HUES6 (cell line): ENCODE measurements around the gene CENPT.

Source experiments
- H3K27ac ChIP-seq: 2 replicates; pipeline ENCODE4 v1.7.0; 2013; ENCODE audit warnings: low read depth, mild to moderate bottlenecking, low read length, inconsistent platforms
- H3K27me3 ChIP-seq: 2 replicates; pipeline ENCODE4 v1.6.1; 2013; ENCODE audit warnings: low read length; ENCODE audit not compliant: control insufficient read depth, insufficient read depth
- H3K36me3 ChIP-seq: 2 replicates; pipeline ENCODE4 v1.6.1; 2013; ENCODE audit warnings: low read length; ENCODE audit not compliant: control insufficient read depth, insufficient read depth
- H3K4me1 ChIP-seq: 2 replicates; pipeline ENCODE4 v1.6.1; 2013; ENCODE audit warnings: low read length; ENCODE audit not compliant: control insufficient read depth, insufficient read depth
- H3K4me3 ChIP-seq: 2 replicates; pipeline ENCODE4 v1.5.1; 2013; ENCODE audit warnings: low read depth, low read length
- H3K9ac ChIP-seq: one replicate; pipeline ENCODE4 v1.6.1; 2013; ENCODE audit warnings: mild to moderate bottlenecking, low read length
- H3K9me3 ChIP-seq: 2 replicates; pipeline ENCODE4 v1.6.1; 2013; ENCODE audit warnings: low read depth, low read length; ENCODE audit not compliant: control insufficient read depth, insufficient read depth

The CENPT gene

DNA sequence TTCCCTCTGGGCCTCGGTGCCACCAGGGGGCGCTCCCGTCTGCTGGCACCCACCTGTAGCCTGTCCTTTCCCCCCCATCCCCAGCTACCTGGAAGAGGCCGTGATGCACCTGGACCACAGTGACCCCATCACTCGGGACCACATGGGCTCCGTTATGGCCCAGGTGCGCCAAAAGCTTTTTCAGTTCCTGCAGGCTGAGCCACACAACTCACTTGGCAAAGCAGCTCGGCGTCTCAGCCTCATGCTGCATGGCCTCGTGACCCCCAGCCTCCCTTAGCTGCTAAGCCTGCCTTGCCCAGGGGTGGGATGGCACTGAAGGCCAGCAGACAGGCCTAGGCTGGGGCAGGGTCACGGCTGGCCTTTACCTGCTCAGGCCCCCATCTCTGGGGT, 36.4 kb upstream of the CENPT start:
- Histone ChIP-seq H3K4me1 (peaks cover 28% of the 10 kb centered on the region; the same call in 1 of the 2 replicates), H3K4me3 (no peak overlapping the region), H3K36me3 (peaks cover 54% of the 10 kb centered on the region), H3K27ac (no peak overlapping the region), H3K9me3 (no peaks in the 10 kb centered on the region), H3K27me3 (no peaks in the 10 kb centered on the region), H3K9ac (no peak overlapping the region)

DNA sequence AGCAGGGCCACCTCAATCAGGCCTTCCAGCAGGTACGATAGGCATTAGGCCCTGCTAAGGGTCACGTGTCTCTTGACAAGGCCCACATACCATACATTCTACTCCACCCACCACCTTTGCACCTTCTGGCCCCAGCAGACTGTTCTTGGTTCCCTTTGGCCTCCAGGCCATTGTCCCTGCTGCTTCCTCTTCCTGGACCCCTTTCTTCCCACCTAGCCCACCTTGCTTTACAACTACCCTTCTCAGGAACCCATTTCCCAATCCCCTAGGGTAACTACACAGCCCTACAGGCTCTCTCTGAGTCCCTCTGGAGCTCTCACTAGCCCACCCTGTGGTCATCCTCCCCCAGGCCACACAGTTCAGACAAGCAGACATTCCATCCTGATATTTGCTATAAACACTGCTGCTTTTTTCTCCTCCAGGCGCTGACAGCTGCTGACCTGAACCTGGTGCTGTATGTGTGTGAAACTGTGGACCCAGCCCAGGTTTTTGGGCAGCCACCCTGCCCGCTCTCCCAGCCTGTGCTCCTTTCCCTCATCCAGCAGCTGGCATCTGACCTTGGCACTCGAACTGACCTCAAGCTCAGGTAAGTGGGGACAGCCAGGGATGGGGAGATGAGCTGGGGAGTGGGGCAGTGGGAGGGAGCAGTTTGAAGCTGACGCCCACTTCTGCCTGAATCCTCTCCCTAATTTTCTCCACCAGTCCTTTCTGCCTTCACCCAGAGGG, 35.8 kb upstream of the CENPT start:
- Histone ChIP-seq H3K9me3 (no peaks in the 10 kb centered on the region), H3K9ac (no peak overlapping the region)

DNA sequence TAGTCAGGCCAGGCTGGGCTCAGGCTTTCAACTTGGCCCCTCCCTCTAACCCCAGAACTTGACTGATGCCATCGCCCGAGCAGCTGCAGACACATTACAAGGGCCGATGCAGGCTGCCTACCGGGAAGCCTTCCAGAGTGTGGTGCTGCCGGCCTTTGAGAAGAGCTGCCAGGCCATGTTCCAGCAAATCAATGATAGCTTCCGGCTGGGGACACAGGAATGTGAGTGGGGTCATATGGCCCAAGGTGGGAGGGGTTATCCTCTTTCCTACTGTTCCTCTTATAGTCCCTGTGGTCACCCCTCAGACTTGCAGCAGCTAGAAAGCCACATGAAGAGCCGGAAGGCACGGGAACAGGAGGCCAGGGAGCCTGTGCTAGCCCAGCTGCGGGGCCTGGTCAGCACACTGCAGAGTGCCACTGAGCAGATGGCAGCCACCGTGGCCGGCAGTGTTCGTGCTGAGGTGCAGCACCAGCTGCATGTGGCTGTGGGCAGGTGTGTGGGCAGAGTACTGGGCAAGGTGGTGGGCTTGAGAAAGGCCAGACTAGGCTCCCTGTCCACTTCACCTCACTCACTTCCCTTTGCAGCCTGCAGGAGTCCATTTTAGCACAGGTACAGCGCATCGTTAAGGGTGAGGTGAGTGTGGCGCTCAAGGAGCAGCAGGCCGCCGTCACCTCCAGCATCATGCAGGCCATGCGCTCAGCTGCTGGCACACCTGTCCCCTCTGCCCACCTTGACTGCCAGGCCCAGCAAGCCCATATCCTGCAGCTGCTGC, 35.1 kb upstream of the CENPT start:
- Histone ChIP-seq H3K9me3 (no peaks in the 10 kb centered on the region), H3K27me3 (no peaks in the 10 kb centered on the region), H3K27ac (no peak overlapping the region), H3K9ac (no peak overlapping the region), H3K4me1 (peaks cover 28% of the 10 kb centered on the region; the same call in 1 of the 2 replicates), H3K4me3 (no peak overlapping the region), H3K36me3 (peaks cover 67% of the 10 kb centered on the region)

More for the DNA sequence above, 35.8 kb upstream of the CENPT start:
- peaks cover 28% of the 10 kb centered on the region; the same call in 1 of the 2 replicates for H3K4me1 ChIP-seq
- H3K27ac ChIP-seq, result no peak overlapping the region
- H3K27me3 ChIP-seq, result no peaks in the 10 kb centered on the region
- no peak overlapping the region for H3K4me3 ChIP-seq
- H3K36me3 ChIP-seq, result peaks cover 59% of the 10 kb centered on the region

DNA sequence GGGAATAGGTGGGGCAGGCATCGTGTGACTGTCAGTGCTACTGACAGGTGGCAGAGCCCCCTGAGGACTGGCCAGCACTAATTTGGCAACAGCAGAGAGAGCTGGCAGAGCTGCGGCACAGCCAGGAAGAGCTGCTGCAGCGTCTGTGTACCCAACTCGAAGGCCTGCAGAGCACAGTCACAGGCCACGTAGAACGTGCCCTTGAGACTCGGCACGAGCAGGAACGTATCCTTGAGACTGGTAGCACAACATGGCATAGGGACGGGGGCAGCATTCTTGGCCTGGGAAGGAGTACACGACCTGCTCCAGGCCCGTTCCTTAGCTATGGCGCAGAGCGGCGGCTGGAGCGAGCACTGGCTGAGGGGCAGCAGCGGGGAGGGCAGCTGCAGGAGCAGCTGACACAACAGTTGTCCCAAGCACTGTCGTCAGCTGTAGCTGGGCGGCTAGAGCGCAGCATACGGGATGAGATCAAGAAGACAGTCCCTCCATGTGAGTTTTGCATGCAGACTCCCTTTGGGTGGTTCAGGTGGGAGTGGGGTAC, 34.2 kb upstream of the CENPT start:
- Histone ChIP-seq H3K27me3 (no peaks in the 10 kb centered on the region), H3K9ac (no peak overlapping the region), H3K4me3 (no peak overlapping the region), H3K4me1 (peaks cover 25% of the 10 kb centered on the region; the same call in 1 of the 2 replicates), H3K27ac (no peak overlapping the region), H3K9me3 (no peaks in the 10 kb centered on the region), H3K36me3 (peaks cover 75% of the 10 kb centered on the region)

DNA sequence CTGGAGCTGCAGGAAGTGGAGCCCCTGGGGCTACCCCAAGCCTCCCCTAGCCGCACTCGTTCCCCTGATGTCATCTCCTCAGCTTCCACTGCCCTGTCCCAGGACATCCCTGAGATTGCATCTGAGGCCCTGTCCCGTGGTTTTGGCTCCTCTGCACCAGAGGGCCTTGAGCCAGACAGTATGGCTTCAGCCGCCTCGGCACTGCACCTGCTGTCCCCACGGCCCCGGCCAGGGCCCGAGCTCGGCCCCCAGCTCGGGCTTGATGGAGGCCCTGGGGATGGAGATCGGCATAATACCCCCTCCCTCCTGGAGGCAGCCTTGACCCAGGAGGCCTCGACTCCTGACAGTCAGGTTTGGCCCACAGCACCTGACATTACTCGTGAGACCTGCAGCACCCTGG, 33.1 kb upstream of the CENPT start:
- Histone ChIP-seq H3K27me3 (no peaks in the 10 kb centered on the region), H3K4me1 (peaks cover 14% of the 10 kb centered on the region; the same call in 1 of the 2 replicates), H3K9me3 (no peaks in the 10 kb centered on the region), H3K27ac (no peak overlapping the region), H3K9ac (no peak overlapping the region), H3K36me3 (peaks cover 86% of the 10 kb centered on the region), H3K4me3 (no peak overlapping the region)

DNA sequence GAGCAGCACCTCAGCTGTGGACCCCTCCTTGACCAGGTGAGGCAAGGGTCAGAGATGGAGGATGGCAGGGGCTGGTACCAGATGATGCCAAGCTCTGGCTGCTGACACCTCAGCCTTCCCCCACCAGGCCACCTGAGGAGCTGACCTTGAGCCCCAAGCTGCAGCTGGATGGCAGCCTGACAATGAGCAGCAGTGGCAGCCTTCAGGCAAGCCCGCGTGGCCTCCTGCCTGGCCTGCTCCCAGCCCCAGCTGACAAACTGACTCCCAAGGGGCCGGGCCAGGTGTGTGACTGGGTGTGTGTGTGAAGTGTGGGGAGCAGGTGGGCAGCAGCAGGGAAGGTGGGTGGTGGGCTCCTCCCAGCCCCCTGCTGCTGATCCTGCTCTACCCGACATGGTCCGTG, 32.4 kb upstream of the CENPT start:
- no peaks in the 10 kb centered on the region for H3K9me3 ChIP-seq
- no peak overlapping the region for H3K27ac ChIP-seq
- H3K9ac ChIP-seq, result no peak overlapping the region
- H3K27me3 ChIP-seq, result no peaks in the 10 kb centered on the region
- H3K4me1 ChIP-seq, result peaks cover 9% of the 10 kb centered on the region; the same call in 1 of the 2 replicates
- H3K4me3 ChIP-seq, result no peak overlapping the region
- H3K36me3 ChIP-seq, result peaks cover 87% of the 10 kb centered on the region

DNA sequence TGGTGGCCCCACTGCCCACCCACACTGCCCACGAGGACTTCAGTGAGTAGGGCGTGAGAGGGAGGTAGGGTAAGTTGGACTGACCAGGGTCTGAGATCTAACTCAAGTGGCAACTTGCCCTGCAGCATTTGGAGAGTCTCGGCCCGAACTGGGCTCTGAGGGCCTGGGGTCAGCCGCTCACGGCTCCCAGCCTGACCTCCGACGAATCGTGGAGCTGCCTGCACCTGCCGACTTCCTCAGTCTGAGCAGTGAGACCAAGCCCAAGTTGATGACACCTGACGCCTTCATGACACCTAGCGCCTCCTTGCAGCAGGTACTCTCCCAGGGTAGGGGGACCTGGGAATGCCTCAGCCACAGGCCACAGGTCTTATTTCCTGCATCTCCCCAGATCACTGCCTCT, 32.0 kb upstream of the CENPT start:
- Histone ChIP-seq H3K9me3 (no peaks in the 10 kb centered on the region), H3K4me3 (no peak overlapping the region), H3K36me3 (peaks cover 87% of the 10 kb centered on the region), H3K9ac (no peak overlapping the region), H3K27me3 (no peaks in the 10 kb centered on the region), H3K27ac (no peak overlapping the region), H3K4me1 (peaks cover 7% of the 10 kb centered on the region; the same call in 1 of the 2 replicates)

DNA sequence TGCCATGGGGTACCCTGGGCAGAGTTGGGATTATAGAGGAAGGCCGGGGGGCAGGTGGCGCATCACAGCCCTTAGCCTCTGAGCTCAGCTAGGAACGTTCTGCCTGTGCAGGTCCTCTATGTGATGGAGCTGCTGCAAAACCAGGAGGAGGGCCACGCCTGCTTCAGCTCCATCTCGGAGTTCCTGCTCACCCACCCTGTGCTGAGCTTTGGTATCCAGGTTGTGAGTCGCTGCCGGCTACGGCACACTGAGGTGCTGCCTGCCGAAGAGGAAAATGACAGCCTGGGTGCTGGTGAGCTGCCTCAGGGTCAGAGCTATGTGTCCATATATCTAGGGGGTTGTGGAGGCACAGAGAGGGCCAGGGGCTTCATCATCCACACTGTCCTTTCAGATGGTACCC, 31.4 kb upstream of the CENPT start:
- H3K36me3 ChIP-seq, result peaks cover 85% of the 10 kb centered on the region
- H3K27me3 ChIP-seq, result no peaks in the 10 kb centered on the region
- no peak overlapping the region for H3K4me3 ChIP-seq
- H3K9me3 ChIP-seq, result no peaks in the 10 kb centered on the region
- no peak overlapping the region for H3K9ac ChIP-seq
- H3K27ac ChIP-seq, result no peak overlapping the region
- H3K4me1 ChIP-seq, result peaks cover 7% of the 10 kb centered on the region; the same call in 1 of the 2 replicates

DNA sequence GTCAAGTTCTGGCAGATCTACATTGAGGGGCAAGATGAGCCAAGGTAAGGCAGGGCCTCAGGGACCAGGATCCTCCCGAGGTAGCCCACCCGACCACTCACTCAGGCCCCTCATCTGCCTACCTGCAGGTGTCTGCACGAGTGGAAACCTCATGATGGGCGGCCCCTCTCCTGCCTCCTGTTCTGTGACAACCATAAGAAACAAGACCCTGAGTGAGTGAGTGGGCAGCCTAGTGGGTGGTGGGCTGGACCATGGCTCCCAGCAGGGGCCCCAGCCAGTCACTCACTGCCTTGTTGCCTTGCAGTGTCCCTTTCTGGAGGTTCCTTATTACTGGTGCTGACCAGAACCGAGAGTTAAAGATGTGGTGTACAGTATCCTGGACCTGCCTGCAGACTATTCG, 30.7 kb upstream of the CENPT start:
- H3K36me3 ChIP-seq, result peaks cover 80% of the 10 kb centered on the region
- H3K27ac ChIP-seq, result no peak overlapping the region
- H3K9me3 ChIP-seq, result no peaks in the 10 kb centered on the region
- no peak overlapping the region for H3K4me3 ChIP-seq
- H3K27me3 ChIP-seq, result no peaks in the 10 kb centered on the region
- H3K4me1 ChIP-seq, result peaks cover 8% of the 10 kb centered on the region; the same call in 1 of the 2 replicates
- H3K9ac ChIP-seq, result no peak overlapping the region

DNA sequence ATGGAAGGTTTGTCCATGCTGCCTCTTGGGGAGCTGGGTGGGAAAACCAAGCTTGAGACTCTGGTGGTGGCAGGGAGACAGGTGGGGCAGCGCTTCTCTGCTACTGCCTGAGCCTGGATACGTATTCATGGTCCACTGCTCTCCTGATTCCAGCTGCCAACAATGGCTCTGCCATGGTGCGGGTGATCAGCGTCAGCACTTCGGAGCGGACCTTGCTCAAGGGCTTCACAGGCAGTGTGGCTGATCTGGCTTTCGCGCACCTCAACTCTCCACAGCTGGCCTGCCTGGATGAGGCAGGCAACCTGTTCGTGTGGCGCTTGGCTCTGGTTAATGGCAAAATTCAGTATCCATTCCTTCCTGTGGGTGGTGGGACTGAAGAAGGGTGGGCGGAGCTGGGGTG, 29.6 kb upstream of the CENPT start:
- H3K4me3 ChIP-seq, result no peak overlapping the region
- H3K9ac ChIP-seq, result no peak overlapping the region
- H3K27ac ChIP-seq, result no peak overlapping the region
- H3K36me3 ChIP-seq, result peaks cover 69% of the 10 kb centered on the region
- no peaks in the 10 kb centered on the region for H3K9me3 ChIP-seq
- H3K27me3 ChIP-seq, result no peaks in the 10 kb centered on the region
- peaks cover 13% of the 10 kb centered on the region; the same call in 1 of the 2 replicates for H3K4me1 ChIP-seq

DNA sequence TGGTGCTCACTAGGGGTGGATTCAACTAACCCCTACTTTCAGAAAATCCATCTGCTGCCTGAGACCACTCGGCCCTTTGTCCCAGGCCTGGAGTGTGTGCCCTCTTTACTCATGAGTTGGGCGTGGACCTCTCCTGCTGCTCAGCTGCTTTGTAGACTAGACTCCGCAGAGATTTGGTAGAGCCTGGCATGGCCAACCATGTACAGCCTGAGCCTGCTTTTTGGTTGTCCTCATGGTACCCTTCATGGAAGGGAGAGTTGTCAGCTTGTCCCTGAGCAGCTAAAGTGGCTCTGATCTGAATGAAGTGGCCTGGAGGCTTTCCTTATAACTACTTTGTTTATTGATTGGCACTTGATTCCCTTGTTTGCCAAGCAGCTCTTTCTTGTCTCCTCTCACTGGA, 26.9 kb upstream of the CENPT start:
- no peaks in the 10 kb centered on the region for H3K27me3 ChIP-seq
- no peak overlapping the region for H3K27ac ChIP-seq
- no peaks in the 10 kb centered on the region for H3K9me3 ChIP-seq
- peak overlapping the region; percentile 97; the same call in 1 of the 2 replicates for H3K4me3 ChIP-seq
- H3K4me1 ChIP-seq, result peaks cover 13% of the 10 kb centered on the region; the same call in 1 of the 2 replicates
- H3K9ac ChIP-seq, result no peak overlapping the region
- H3K36me3 ChIP-seq, result peaks cover 66% of the 10 kb centered on the region
